ENCODE results near the gene LRRC25.
"Not testable (repeated sequence)": the region's sequence is repeated elsewhere in the genome, so short reads cannot be mapped to it uniquely, and the experiment has no call there.

The LRRC25 gene

DNA sequence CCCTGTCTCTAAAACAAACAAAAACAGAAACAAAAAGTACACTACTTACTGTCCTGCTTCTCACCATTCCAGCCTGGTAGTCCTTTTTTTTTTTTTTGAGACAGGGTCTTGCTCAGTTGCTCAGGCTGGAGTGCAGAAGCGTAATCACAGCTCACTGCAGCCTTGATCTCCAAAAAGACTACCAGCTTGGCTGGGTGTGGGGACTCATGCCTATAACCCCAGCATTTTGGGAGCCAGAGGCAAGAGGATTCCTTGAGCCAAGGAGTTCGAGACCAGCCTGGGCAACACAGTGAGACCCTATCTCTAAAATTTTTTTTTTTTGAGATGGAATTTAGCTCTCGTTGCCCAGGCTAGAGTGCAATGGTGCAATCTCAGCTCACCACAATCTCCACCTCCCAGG lies 16.6 kb downstream of the LRRC25 start:
- DNase-seq (ENCODE audit: low read depth): no peak

GRCh38 chr19:18379803-18380747 lies 17.3 kb downstream of the LRRC25 start:
- DNase-seq (ENCODE audit: low read depth): no peak

- DNase-seq (ENCODE audit: low read depth): no peak
Measured at GRCh38 chr19:18377026-18377425, 20.4 kb downstream of the LRRC25 start.

DNA sequence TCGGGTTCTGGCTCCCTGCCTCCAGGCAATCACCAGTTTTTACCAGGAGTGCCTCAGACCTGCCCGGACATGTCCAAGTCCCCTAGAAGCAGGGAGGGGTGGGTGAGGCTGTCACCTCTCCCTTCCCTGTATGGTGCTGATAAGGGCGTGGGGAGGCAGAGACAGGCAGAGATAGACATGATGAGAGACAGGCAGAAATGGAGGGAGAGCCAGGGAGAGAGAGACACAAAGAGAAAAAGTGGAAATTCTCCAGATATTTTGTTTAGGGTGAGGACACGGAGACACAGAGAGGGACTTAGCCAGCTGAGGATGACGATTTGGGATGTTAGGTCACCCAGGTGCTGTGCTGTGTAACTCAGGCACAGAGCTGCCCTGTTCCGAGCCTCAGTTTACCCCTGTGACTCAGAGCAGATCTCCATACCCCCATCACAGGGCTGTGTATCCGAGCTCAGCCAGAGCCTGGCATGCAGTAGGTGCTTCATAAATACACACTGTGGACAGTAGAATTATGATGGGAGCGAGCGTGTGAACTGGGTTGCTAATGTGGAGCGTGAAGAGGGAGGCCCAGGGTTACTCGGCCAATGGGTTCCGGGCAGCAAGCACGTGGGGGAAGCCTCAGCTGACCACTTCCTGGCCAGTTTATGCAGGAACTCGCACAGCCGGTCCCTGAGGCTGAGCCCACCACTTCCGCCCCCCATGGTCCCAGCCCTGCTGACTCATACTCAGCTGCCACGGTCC lies 23.4 kb downstream of the LRRC25 start:
- DNase-seq (ENCODE audit: low read depth): peak; percentile 92

- no peak for DNase-seq (ENCODE audit: low read depth)
Measured at GRCh38 chr19:18373407-18373891, 24.0 kb downstream of the LRRC25 start.

DNA sequence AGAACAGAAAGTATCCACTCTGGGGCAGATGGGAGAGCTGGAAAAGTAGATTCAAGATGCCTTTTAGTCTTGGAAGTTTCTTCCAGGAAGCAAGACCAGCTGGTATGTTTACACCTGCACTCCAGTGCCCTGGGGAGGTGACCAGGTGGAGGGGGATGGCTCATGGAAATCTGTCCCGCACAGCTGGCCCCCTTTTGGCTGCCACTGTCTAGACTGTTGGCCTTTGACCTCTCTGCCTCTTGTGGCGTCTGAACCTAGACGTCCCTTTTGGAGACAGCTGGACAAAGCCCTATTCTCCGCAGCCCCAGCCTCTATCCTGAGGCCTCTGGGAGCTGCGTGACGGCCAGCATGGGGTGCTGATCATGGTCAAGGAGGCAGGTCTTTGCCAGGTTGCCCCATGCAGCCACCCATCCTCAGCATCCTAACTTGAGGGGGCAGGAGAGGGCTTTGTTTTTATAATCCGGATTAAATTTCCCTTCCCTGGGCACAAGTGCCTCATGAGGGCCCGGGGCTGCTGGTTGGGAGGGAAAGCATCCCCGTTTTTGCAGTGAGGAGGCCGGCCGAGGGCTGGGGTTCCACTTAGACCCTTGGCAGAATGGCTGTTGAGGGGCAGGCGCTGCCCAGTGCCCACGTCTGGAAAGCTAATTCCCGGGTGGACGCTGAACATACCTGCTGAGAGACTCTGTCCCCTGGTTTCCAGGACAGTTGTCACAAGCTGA lies 28.8 kb downstream of the LRRC25 start:
- no peak for DNase-seq (ENCODE audit: low read depth)

DNA sequence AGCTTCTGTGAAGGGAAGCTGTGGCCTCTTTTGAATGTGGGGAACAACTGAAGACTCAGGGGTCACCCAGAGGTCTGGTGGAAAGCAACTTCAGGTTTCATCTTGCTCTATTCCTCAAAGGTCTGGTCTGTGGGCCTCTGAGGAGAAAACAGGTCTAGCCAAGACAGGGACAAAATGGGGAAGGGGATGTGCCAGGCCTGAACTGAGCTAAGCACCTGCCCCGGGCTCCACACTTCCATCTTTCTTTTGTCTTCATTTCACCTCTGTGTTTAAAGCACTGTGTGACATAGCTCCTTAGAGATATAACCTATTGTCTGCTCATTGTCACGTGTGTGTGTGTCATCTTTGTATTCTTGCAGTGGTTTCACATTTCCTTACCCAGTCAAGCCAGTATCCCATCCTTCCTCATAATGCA lies 31.4 kb downstream of the LRRC25 start:
- DNase-seq (ENCODE audit: low read depth): no peak

GRCh38 chr19:18364826-18365528 lies 32.4 kb downstream of the LRRC25 start:
- DNase-seq (ENCODE audit: low read depth): peak; percentile 85

DNA sequence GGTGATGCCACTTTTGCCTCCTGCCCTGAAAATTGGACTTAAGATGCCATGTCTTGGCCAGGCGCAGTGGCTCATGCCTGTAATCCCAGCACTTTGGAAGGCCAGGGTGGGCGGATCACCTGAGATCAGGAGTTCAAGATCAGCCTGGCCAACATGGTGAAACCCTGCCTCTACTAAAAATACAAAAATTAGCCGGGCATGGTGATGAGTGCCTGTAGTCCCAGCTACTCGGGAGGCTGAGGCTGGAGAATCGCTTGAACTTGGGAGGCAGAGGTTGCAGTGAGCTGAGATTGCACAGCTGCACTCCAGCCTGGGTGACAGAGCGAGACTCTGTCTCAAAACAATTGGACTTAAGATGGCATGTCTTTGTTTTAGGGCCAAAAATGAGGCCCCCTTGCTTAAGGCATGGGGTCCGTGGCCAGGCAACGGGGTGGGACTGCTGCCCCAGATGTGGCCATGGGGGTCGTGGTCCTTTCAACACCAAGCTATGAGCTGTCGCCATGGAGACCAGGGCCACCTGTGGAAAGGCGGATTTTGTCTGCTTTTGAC lies 33.1 kb downstream of the LRRC25 start:
- DNase-seq (ENCODE audit: low read depth): not testable (repeated sequence)

DNA sequence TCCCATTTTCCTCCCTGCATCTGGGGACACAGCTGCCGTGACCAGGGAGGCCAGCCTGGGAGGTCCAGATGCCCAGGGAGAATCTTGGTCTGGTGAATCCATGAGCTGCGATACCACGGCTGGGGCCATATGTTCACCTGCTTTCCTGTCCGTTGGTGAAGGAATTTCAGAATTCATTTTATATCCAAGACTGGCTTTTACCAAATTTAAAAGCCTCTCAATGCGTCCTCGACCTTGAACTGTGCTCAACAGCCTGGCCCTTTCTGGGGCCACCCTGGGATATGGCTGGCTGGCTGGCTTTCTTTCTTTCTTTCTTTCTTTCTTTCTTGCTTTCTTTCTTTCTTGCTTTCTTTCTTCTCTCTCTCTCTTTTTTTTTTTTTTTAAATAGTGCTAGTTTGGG lies 33.6 kb downstream of the LRRC25 start:
- DNase-seq (ENCODE audit: low read depth): no peak

DNA sequence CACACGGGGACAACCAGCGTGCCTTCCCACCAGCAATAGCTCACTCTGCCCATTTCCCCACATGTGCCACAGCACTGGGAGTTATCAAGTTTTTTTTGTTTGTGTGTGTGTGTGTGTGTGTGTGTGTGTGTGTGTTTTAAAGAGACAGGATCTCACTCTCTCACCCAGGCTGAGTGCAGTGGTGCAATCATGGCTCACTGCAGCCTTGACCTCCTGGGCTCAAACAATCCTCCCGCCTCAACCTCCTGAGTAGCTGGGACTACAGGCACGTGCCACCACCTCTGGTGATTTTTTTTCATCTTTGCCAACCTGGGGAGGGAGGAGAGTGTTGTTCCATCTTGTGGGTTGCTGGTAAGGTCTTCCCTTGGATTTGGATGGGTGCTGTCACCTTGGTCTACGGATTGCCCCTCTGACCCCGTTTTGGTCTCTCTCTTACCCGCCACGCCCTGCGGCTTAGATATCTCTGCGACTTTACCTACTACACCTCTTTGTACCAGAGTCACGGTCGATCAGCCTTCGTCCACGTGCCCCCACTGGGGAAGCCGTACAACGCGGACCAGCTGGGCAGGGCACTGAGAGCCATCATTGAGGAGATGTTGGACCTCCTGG lies 34.4 kb downstream of the LRRC25 start:
- DNase-seq (ENCODE audit: low read depth): no peak

DNA sequence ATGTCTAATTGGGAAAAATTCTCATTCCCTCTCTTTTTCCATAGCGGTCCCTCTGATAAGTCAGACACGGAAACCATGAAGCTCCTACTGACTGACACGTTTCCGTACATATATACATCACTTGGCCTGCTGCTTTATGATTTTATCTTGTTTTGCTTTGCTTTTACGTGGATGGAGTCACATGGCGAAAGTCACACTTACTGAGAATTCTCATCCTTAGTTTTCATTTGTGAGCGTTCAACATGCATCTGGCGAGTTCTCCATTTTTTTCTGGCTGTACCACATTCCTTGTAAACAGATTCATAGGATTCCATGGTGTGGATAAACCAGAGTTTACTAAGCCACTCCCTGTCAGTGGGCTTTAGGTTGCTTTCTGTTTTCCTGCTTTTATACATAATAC lies 35.8 kb downstream of the LRRC25 start:
- no peak for DNase-seq (ENCODE audit: low read depth)

GRCh38 chr19:18357041-18357440 lies 40.4 kb downstream of the LRRC25 start:
- DNase-seq (ENCODE audit: low read depth): no peak

GRCh38 chr19:18354743-18355142 lies 42.7 kb downstream of the LRRC25 start:
- not testable (repeated sequence) for DNase-seq (ENCODE audit: low read depth)

DNA sequence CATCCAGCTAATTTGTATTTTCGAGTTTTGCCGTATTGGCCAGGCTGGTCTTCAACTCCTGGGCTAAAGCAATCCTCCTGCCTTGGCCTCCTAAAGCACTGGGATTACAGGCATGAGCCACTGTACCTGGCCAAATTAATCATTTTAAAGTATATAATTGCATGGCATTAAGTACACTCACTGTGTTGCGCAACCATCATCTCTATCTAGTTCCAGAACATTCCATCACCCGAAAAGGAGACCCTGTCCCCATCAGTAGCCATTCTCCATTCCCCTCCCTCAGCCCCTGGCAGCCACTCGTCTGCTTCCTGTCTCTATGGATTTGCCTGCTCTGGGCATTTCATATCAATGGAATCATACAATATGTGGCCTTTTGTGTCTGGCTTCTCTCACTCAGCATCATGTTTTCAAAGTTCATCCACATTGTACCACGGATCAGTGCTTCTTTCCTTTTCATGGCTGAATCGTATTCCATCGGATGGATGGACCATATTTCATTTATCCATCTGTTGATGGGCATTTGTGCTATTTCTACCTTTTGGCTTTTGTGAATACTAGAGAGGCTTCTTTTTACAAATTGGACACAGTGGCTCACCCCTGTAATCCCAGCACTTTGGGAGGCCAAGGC lies 43.9 kb downstream of the LRRC25 start:
- DNase-seq (ENCODE audit: low read depth): no peak

- DNase-seq (ENCODE audit: low read depth): no peak
Measured at GRCh38 chr19:18351544-18351943, 45.9 kb downstream of the LRRC25 start.

DNA sequence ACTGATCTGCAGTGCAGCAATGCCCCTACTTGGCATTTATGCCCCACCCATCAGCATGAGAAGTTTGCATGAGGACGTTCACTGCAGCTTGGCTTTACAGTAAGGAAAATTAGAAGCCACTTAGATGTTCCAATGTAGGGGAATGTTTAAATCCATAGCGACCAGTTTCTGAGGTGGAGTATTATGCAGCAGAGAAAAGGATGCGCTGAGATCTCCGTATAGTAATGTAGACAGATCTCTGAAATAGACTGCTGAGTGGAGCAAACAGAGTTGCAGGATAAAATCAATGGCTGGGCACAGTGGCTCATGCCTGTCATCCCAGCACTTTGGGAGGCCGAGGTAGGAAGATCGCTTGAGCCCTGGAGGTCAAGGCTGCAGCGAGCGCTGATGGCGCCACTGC lies 46.9 kb downstream of the LRRC25 start:
- no peak for DNase-seq (ENCODE audit: low read depth)

- no peak for DNase-seq (ENCODE audit: low read depth)
Measured at GRCh38 chr19:18349524-18350128, 47.8 kb downstream of the LRRC25 start.

DNA sequence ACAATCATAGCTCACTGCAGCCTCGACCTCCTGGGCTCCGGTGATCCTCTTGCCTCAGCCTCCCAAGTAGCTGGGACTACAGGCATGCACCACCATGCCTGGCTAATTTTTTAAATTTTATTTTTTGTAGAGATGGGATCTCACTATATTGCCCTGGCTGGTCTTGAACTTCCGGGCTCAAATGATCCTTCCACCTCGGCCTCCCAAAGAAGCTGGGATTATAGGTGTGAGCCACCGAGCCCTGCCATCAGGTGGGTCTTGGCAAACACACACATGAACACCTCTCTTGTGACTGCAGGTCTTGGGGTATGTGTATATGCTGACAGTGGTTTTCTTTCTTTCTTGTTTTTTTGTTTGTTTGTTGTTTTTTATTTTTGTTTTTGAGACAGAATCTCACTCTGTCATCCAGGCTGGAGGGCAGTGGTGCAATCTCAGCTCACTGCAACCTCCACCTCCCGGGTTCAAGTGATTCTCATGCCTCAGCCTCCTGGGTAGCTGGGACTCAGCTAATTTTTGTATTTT lies 48.5 kb downstream of the LRRC25 start:
- not testable (repeated sequence) for DNase-seq (ENCODE audit: low read depth)

DNA sequence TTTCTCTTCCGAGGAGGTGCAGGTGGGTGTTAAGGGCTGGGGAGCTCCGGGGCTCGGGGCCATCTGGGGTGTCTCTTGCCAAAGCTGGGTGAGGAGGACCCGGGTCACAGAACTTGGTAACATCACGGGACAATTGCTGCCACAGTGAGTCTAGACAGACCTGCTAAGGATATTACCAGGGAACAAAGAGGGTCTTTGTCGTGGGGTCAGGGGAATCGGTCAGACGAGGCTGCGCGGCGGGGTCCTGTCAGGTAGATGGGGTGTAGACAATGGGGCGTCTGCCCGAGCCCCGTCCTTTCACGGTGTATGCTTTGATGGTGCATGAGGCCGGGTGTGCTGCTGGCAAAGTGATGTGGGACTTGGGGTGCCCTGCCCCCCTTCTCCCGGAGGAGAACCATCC lies 49.3 kb downstream of the LRRC25 start:
- no peak for DNase-seq (ENCODE audit: low read depth)

Measured in HS-27A (cell line).